ENCODE results near the gene TRAF2. TPM values are rescaled to one million over a fixed set of nuclear protein-coding genes. Genes with fewer than 3 reads are reported as not detected.

Gene TRAF2
- total and polyA plus RNA-seq, 2 of the 13 experiments (the other 11 are each of a cell fraction or from before 2014, with no cell fraction given): 12.4 to 13.6 TPM

DNA sequence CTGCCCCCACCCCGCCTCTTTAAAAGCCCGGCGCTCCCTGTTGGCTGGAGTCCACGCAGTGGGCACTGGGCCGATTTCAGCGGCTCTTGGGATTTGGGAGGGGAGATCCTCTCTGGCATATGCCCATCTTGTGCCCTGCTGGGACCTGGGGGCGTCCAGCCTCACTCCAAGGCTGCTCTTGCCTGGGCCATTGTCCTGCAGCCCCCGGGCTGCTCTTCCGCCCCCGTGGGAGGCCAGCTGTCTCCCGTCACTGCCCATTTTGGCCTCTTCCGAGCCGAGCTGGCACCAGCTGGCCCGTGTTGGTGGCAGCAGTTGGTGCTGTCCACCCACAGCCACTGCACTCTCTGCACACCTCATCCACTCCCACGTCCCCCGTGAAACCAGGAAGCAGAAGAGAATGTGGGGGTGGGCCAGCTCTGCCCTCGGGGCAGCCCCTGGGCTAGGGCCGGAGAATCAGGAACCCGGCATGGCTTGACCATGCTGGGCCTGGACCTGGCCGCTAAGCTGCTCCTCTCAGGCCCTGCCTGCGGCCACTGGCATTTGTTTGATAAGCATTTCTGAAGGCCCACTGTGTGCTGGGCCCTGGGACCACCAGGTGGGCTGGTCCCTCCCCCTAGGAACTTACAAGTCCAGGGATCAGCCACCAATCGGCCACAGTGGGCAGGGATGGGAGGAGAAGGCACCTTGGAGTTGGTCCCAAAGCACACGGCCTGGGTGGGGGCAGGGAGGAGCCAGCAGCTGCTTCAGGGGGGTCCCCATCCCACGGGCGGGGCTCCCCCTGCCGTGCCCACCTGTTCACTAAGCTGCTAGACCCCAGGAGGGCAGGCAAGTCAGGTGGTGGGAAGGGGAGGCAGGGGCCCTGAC lies 60.9 kb downstream of the TRAF2 start (continued):
- TF ChIP-seq, protein P1, sequence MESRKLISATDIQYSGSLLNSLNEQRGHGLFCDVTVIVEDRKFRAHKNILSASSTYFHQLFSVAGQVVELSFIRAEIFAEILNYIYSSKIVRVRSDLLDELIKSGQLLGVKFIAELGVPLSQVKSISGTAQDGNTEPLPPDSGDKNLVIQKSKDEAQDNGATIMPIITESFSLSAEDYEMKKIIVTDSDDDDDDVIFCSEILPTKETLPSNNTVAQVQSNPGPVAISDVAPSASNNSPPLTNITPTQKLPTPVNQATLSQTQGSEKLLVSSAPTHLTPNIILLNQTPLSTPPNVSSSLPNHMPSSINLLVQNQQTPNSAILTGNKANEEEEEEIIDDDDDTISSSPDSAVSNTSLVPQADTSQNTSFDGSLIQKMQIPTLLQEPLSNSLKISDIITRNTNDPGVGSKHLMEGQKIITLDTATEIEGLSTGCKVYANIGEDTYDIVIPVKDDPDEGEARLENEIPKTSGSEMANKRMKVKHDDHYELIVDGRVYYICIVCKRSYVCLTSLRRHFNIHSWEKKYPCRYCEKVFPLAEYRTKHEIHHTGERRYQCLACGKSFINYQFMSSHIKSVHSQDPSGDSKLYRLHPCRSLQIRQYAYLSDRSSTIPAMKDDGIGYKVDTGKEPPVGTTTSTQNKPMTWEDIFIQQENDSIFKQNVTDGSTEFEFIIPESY (CRISPR knock-in tag; IDR thresholded peaks at IDR 0.05): peak; percentile 49; the same call in 1 of the 2 replicates
- TF ChIP-seq, protein P2, sequence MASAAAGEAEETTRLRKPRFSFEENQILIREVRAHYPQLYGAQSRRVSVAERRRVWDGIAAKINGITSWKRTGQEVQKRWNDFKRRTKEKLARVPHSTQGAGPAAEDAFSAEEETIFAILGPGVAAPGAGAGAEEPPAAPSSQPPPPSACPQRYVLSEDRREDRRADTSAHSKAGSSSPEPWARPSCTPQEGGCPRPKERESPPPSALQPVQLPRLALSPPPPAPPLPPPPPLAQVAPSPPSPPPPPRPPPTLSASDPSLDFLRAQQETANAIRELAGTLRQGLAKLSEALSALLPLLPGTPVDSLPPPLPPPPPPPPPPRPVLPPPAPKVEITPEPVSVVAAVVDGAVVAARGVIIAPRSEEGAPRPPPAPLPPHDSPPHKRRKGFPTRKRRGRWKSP (CRISPR knock-in tag; IDR thresholded peaks at IDR 0.05): no peak
- TF ChIP-seq ZNF788 (CRISPR knock-in tag; IDR thresholded peaks at IDR 0.05; ENCODE audit: borderline replicate concordance) (no peak), RBFOX2 (IDR thresholded peaks at IDR 0.05; ENCODE audit: low read depth, low read length) (0 out of 2 replicates have a peak, but pooled peaks have one; percentile 20), DR1 (CRISPR knock-in tag; IDR thresholded peaks at IDR 0.05) (0 out of 2 replicates have a peak, but pooled peaks have one; percentile 2), AGO2 (optimal IDR thresholded peaks at IDR 0.05; ENCODE audit: low read depth, low read length) (peak; percentile 25), KDM2A (CRISPR knock-in tag; IDR thresholded peaks at IDR 0.05; ENCODE audit: borderline replicate concordance, low read depth) (0 out of 2 replicates have a peak, but pooled peaks have one; percentile 3), PCBP1 (IDR thresholded peaks at IDR 0.05; ENCODE audit: borderline replicate concordance, low read depth, low read length) (no peak), PHF5A (CRISPR knock-in tag; IDR thresholded peaks at IDR 0.05; ENCODE audit: low read depth, unreplicated experiment) (no peak), SPEN (CRISPR knock-in tag; IDR thresholded peaks at IDR 0.05; ENCODE audit: low read depth) (no peak), ZNF776 (CRISPR knock-in tag; IDR thresholded peaks at IDR 0.05) (0 out of 2 replicates have a peak, but pooled peaks have one; percentile 46), ZNF766 (CRISPR knock-in tag; IDR thresholded peaks at IDR 0.05; ENCODE audit: borderline replicate concordance) (0 out of 2 replicates have a peak, but pooled peaks have one; percentile 10), JUN (CRISPR knock-in tag; IDR thresholded peaks at IDR 0.05) (no peak), ZFP90 (CRISPR knock-in tag; IDR thresholded peaks at IDR 0.05; ENCODE audit: borderline replicate concordance) (0 out of 2 replicates have a peak, but pooled peaks have one; percentile 11), ZZZ3 (CRISPR knock-in tag; IDR thresholded peaks at IDR 0.05; ENCODE audit: borderline replicate concordance) (no peak)
- TF ChIP-seq, protein P3, sequence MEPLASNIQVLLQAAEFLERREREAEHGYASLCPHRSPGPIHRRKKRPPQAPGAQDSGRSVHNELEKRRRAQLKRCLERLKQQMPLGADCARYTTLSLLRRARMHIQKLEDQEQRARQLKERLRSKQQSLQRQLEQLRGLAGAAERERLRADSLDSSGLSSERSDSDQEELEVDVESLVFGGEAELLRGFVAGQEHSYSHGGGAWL (CRISPR knock-in tag; IDR thresholded peaks at IDR 0.05): no peak
- TF ChIP-seq, protein P4, sequence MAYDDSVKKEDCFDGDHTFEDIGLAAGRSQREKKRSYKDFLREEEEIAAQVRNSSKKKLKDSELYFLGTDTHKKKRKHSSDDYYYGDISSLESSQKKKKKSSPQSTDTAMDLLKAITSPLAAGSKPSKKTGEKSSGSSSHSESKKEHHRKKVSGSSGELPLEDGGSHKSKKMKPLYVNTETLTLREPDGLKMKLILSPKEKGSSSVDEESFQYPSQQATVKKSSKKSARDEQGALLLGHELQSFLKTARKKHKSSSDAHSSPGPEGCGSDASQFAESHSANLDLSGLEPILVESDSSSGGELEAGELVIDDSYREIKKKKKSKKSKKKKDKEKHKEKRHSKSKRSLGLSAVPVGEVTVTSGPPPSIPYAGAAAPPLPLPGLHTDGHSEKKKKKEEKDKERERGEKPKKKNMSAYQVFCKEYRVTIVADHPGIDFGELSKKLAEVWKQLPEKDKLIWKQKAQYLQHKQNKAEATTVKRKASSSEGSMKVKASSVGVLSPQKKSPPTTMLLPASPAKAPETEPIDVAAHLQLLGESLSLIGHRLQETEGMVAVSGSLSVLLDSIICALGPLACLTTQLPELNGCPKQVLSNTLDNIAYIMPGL (CRISPR knock-in tag; IDR thresholded peaks at IDR 0.05; ENCODE audit: borderline replicate concordance in 1 of 2, low read depth in 1 of 2): 0 out of 4 replicates have a peak, but pooled peaks of 1 of the 2 experiments have one; percentile 13
- TF ChIP-seq, protein P5, sequence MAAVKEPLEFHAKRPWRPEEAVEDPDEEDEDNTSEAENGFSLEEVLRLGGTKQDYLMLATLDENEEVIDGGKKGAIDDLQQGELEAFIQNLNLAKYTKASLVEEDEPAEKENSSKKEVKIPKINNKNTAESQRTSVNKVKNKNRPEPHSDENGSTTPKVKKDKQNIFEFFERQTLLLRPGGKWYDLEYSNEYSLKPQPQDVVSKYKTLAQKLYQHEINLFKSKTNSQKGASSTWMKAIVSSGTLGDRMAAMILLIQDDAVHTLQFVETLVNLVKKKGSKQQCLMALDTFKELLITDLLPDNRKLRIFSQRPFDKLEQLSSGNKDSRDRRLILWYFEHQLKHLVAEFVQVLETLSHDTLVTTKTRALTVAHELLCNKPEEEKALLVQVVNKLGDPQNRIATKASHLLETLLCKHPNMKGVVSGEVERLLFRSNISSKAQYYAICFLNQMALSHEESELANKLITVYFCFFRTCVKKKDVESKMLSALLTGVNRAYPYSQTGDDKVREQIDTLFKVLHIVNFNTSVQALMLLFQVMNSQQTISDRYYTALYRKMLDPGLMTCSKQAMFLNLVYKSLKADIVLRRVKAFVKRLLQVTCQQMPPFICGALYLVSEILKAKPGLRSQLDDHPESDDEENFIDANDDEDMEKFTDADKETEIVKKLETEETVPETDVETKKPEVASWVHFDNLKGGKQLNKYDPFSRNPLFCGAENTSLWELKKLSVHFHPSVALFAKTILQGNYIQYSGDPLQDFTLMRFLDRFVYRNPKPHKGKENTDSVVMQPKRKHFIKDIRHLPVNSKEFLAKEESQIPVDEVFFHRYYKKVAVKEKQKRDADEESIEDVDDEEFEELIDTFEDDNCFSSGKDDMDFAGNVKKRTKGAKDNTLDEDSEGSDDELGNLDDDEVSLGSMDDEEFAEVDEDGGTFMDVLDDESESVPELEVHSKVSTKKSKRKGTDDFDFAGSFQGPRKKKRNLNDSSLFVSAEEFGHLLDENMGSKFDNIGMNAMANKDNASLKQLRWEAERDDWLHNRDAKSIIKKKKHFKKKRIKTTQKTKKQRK (IDR thresholded peaks at IDR 0.05; ENCODE audit: low read length): no peak
